A204.1 (cell line): ENCODE measurements around the gene EFCAB14.
"Not testable (repeated sequence)": the region's sequence is repeated elsewhere in the genome, so short reads cannot be mapped to it uniquely, and the experiment has no call there.

Experiments
- FAIRE-seq: peaks from 2 replicates; lab custom pipeline; 2012; peaks lifted over from hg19 to GRCh38; lab: Jason Lieb, UNC

The EFCAB14 gene, protein sequence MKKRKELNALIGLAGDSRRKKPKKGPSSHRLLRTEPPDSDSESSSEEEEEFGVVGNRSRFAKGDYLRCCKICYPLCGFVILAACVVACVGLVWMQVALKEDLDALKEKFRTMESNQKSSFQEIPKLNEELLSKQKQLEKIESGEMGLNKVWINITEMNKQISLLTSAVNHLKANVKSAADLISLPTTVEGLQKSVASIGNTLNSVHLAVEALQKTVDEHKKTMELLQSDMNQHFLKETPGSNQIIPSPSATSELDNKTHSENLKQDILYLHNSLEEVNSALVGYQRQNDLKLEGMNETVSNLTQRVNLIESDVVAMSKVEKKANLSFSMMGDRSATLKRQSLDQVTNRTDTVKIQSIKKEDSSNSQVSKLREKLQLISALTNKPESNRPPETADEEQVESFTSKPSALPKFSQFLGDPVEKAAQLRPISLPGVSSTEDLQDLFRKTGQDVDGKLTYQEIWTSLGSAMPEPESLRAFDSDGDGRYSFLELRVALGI

DNA sequence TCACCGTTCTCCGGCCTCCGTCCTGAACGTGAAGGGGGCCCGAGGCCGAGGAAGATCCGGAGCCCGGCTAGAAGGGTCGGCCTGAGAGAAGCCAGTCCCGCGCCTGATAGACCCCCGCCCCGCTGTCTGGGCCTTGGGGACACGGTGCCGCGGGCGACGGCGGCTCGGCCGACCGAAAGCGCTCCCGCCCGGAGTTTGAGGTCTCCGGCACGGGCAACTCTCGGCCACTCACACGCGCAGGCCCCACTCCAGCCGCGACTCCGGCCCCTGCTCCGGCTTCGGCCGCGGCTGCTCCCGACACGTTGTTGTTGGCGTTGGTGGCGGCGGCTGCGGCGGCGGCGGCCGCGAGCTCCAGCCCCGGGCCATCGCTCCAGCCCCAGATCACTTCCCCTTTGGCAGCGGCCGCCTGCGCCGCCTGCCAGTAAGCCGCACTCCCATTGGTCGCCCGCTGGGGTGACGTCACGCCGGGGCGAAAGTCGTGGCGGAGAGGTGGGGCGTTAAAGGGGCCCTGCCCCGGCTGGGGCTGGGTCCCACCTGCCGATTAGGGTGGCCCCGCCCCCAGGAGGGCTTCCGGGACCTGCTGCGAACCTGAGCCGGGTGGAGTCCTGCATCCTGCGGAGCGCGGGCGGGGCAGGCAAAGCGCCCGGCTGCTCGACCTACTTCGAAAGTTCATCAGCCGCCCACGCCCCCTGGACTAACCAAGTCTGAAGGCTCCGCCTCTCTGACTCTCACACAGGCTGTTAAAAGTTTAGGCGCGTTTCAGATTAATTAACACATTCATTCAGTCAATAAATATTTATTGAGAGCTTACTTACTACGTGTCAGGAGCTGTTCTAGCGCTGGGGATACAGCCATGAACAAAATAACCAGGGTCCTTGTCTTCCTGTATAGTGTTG, at the start of gene EFCAB14:
EFCAB14 (minus strand) TSS at position 388 of the 896 bp plus-strand sequence. CDS start 1,027 bp downstream, outside the sequence.
- FAIRE-seq = peak; percentile 82

DNA sequence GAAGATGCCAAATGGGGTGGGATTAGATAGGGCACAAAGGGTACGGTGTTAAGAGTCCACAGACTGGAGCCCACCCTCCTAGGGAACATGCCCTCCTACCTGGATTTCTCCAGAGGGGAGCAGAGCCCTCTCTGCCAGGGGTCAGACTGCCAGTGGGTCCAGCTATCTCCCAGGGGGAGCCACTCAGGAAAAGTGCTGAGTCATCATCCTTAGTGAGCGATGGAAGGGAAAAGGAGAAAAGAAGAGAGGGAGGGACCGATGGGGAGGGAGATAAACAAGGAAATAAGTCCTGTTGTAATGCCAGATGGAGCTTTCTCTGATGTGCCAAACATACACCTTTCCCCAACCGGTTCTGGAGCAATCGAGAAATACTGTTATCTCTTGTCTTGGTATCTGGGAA, 49.5 kb upstream of the EFCAB14 start:
- no peak for FAIRE-seq

DNA sequence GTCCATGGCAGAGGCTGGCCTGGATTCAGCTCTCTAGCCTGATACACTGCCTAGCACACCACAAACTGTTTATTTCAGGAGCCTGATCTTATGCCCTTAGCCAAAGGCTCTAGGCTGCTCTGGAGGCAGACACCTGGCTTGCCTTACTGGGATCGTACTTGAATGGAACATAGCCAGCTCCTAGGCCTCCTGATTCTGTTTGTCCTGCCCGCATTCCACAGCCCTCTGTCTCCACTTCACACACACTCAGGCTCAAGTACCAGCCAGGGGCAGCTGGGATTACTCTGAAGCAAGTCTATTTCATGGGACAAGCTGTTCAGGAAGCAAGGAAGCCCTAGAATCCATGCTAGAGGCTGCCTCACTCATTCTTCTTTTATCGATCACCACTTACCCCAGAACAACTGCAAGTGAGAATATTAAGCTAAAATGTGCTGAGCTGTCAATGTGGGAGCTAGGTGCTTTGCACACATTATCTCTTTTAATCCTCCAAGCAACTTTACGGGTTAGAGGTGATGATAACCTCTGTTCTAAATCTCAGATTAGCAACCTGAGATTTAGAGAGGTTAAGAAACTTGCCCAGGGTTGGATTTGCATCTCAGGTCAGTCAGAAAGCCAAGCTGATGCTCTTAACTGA, 48.9 kb upstream of the EFCAB14 start:
- no peak for FAIRE-seq

- FAIRE-seq = no peak
Observed at GRCh38 chr1:46764402-46764801, 45.5 kb upstream of the EFCAB14 start.

GRCh38 chr1:46761740-46762139, 42.8 kb upstream of the EFCAB14 start:
- FAIRE-seq = no peak

GRCh38 chr1:46760558-46761166, 41.7 kb upstream of the EFCAB14 start:
- FAIRE-seq = no peak

DNA sequence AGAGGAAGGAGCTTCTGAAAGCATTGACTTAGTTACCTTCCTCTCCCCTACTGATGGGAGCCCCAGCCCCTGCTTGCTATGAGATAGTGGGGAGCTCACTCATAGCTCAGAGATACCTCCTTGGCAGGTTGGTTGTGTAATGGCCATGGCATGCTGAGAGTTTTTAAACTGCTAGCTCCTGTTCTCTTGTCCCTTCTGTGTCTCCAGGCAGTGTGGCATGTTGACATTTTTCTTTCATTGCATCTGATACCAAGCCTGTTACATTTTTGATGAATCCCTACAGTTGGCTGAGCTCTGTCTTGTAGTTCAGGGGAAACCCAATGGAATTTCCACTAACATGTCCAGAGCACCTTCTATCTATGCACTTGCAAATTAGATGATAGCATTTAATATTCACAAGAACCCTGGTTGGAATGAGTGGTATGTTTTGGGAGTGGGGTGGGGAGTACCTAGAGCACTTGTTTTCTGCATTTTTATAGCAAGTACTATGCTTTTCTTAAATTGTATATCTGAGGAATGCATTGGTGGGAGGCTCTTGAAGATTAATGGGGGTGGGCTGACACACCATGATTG, 39.1 kb upstream of the EFCAB14 start:
- no peak for FAIRE-seq

DNA sequence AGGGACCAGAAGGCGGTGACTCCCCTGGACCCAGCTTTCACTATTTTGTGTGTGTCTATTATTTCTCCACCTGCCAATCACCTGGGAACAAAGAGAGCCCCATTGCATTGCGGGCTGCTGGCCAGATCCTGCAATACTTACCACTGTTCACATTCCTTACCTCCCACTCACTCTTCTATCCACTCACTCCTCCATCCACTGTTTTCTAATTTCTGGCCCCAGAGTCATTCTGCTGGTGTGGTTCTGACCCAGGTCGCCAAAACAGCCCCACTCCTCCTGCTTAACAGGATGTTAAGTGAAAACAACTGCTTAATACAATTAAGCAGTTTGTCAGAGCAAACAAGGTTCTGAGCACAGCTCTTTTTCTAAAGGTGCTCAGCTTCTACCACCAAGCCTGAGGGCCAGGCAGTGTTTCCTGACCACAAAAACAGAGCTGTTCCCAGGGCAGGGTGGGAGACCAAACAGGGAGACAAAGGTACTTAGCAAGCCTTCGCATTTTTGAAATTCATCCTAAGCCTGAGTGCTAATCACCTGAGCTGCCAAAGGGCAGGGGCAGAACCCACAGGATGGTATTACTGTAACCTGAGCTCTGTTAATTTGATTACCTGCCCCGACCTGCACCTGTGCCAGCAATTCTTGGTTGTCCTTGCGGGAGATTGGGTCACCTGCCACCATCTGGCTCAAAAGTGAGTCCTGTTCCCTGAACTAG, 38.5 kb upstream of the EFCAB14 start:
- no peak for FAIRE-seq

GRCh38 chr1:46755121-46755520, 36.2 kb upstream of the EFCAB14 start:
- FAIRE-seq = no peak

GRCh38 chr1:46754707-46755106, 35.8 kb upstream of the EFCAB14 start:
- FAIRE-seq = not testable (repeated sequence)

DNA sequence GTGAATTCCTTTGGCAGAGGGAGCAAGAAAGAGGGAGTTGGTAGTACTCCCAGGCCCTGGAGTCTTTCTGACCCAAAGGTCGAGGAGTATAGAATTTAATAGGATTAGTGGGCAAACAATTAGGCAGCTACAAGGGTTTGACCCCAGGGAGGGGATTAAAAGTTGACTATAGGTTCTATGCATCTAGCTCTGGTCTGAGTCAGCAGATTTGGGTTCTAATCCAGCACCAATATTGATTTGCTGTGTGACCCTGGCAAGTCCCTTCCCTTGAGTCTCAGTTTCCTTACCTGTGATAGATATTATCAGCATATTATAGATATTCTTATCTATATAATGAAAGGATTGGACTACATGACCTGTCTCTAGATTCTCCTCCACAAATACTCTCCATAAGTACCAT, 35.1 kb upstream of the EFCAB14 start:
- FAIRE-seq = no peak

GRCh38 chr1:46749921-46750404, 31.0 kb upstream of the EFCAB14 start:
- no peak for FAIRE-seq

DNA sequence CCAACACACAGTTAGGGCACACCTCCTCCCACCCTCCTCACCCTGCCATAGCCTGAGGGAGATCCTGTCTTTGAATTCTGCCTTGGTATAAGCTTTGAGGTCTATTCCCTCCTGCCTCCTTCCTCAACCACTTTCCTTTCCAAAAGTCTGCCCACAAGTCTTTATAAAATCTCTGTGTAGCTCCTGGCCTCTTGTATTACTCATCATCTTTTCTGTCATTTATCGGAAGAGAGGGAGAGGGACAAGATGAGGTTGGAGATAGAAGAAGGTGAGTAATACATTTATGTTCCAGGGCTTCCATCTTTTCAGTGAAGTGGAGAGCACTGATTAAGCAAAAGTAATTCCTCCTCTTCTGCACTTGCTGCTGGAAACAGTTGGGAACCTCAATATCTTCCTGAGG, 30.5 kb upstream of the EFCAB14 start:
- no peak for FAIRE-seq

DNA sequence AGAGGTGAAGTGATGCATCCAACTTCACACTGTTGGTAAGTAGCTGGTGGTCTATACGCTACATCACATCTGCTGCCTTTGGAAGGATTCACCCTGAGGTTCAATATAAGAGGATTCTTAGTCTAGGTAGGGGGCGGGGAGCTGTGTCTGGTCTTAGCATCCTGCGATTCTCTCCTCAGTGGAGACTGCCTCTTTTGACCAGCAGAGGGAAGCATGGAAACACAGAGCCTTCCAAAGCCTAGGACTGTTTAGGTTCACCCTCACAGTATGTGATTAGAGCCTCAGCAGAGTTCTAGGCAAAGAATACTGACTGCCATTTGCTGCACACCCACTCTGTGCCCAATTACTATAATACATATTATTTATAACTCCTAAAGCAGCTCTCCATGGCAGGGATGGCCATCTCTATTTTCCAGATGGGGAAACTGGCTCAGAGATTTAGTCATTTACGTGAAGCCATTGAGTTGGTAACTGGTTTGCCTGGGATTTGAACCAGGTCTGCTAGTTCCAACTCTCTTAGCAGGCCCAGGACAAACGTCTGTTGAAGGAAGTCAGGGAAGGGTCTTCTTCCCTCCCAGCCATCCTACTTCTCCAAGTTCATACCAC, 28.9 kb upstream of the EFCAB14 start:
- no peak for FAIRE-seq

DNA sequence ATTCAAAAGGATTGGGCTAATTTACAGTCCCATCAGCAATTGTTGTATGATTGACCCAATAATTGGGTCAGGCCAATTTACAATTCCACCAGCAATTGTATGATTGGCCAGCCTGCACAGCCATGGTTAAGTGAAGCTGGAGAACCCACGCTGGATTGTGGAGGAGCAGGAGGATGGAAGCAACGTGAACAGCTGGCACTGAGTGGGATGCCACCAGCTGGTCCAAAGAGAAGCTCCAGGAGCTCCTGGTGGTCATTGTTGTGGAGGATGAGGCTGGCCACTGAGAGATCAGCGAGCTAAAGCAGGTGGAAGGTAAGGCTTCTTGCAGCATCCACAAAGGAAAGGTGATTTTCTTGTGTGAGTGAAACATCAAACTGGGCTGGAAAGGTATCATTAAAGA, 23.2 kb upstream of the EFCAB14 start:
- FAIRE-seq = no peak

- FAIRE-seq = no peak
Observed at GRCh38 chr1:46735708-46736324, 16.9 kb upstream of the EFCAB14 start.

DNA sequence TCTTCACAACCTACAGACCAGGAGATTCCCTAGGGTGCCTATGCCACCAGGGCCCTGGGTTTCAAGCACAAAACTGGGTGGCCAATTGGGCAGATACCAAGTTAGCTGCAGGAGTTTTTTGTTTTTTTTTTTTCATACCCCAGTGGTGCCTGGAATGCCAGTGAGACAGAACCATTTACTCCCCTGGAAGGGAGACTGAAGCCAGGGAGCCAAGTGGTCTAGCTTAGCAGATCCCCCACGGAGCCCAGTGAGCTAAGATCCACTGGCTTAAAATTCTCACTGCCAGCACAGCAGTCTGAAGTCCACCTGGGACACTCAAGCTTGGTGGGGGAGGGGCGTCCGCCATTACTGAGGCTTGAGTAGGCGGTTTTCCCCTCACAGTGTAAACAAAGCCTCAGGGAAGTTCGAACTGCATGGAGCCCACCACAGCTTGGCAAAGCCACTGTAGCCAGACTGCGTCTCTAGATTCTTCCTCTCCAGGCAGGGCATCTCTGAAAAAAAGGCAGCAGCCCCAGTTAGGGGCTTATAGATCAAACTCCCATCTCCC, 9.5 kb upstream of the EFCAB14 start:
- not testable (repeated sequence) for FAIRE-seq

DNA sequence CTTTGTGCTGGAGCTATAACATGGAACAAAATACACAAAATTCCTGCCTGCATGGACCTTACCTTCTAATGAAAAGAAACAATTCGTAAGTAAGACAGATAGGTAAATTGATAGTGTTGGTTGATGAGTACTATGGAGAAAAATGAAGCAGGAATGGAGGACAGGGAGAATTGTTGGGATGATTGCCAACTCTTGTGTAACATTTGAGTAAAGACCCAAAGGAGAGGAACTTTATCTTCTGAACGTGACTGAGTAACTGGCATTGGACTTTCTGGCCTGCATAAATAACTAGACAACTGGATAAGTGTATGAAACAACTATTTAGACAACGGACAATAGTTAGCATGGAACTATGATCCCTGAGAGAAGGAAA, 6.8 kb upstream of the EFCAB14 start:
- no peak for FAIRE-seq

GRCh38 chr1:46724991-46725735, 6.2 kb upstream of the EFCAB14 start:
- FAIRE-seq = no peak
